Stimulated activated CD4-positive, alpha-beta T cell treated with anti-CD3 and anti-CD28 coated beads, Interleukin-15, amount 100 ng/mL, for 1 hour (primary cell): Measurements from ENCODE around the gene MYO10.
"Not testable (repeated sequence)": the region's sequence is repeated elsewhere in the genome, so short reads cannot be mapped to it uniquely, and the experiment has no call there.

ENCODE experiments used
- DNase-seq, 2 donors: peaks; one replicate each; pipeline ENCODE4 v3.0.0-alpha.2; 2020; ENCODE audit warnings: low read depth in 1 of 2, low spot score in 1 of 2

MYO10 gene

GRCh38 chr5:16864631-16865131 lies 71.4 kb downstream of the MYO10 start:
- no peak for DNase-seq

- DNase-seq = no peak
Observed at GRCh38 chr5:16863469-16863946, 72.6 kb downstream of the MYO10 start.

- no peak for DNase-seq
Observed at GRCh38 chr5:16862777-16863176, 73.3 kb downstream of the MYO10 start.

- DNase-seq = no peak
Observed at GRCh38 chr5:16859346-16859745, 76.7 kb downstream of the MYO10 start.

- no peak for DNase-seq
Observed at GRCh38 chr5:16858151-16858550, 77.9 kb downstream of the MYO10 start.

- DNase-seq = no peak
Observed at GRCh38 chr5:16857635-16858034, 78.5 kb downstream of the MYO10 start.

- no peak for DNase-seq
Observed at GRCh38 chr5:16856531-16856930, 79.6 kb downstream of the MYO10 start.

- DNase-seq = no peak
Observed at GRCh38 chr5:16855898-16856297, 80.2 kb downstream of the MYO10 start.

- DNase-seq = no peak
Observed at GRCh38 chr5:16855485-16855884, 80.6 kb downstream of the MYO10 start.

- DNase-seq = no peak
Observed at GRCh38 chr5:16854351-16854750, 81.7 kb downstream of the MYO10 start.

- DNase-seq = no peak
Observed at GRCh38 chr5:16853518-16853917, 82.6 kb downstream of the MYO10 start.

GRCh38 chr5:16852251-16853005 lies 83.7 kb downstream of the MYO10 start:
- DNase-seq = no peak

GRCh38 chr5:16849775-16850174 lies 86.3 kb downstream of the MYO10 start:
- DNase-seq = no peak

- DNase-seq = no peak
Observed at GRCh38 chr5:16849181-16849580, 86.9 kb downstream of the MYO10 start.

- DNase-seq = no peak
Observed at GRCh38 chr5:16844952-16845351, 91.1 kb downstream of the MYO10 start.

- DNase-seq = no peak
Observed at GRCh38 chr5:16842896-16843295, 93.2 kb downstream of the MYO10 start.

GRCh38 chr5:16841416-16841815 lies 94.7 kb downstream of the MYO10 start:
- no peak for DNase-seq

- DNase-seq = no peak
Observed at GRCh38 chr5:16837305-16837704, 98.8 kb downstream of the MYO10 start.

GRCh38 chr5:16834029-16834428 lies 102.1 kb downstream of the MYO10 start:
- DNase-seq = no peak

GRCh38 chr5:16831326-16831725 lies 104.8 kb downstream of the MYO10 start:
- DNase-seq = not testable (repeated sequence)

GRCh38 chr5:16827755-16828154 lies 108.3 kb downstream of the MYO10 start:
- no peak for DNase-seq

GRCh38 chr5:16826379-16827125 lies 109.5 kb downstream of the MYO10 start:
- DNase-seq = no peak
